Ammon's horn (tissue), 1 donor: ENCODE results near the gene CLIC4.

ENCODE experiments used
- DNase-seq: peaks from one replicate; pipeline ENCODE4 v3.0.0-alpha.2; 2016; ENCODE audit warnings: low spot score

Gene CLIC4

GRCh38 chr1:24859063-24860010 lies 114.1 kb downstream of the CLIC4 start:
- DNase-seq: no peak

GRCh38 chr1:24860841-24861240 lies 115.6 kb downstream of the CLIC4 start:
- DNase-seq: no peak

GRCh38 chr1:24861821-24862727 lies 116.8 kb downstream of the CLIC4 start:
- no peak for DNase-seq

GRCh38 chr1:24862775-24863483 lies 117.7 kb downstream of the CLIC4 start:
- DNase-seq: no peak

GRCh38 chr1:24864370-24864777 lies 119.1 kb downstream of the CLIC4 start:
- DNase-seq: no peak

GRCh38 chr1:24865168-24865567 lies 119.9 kb downstream of the CLIC4 start:
- DNase-seq: no peak

- no peak for DNase-seq
Measured at GRCh38 chr1:24865587-24865986, 120.3 kb downstream of the CLIC4 start.

- no peak for DNase-seq
Measured at GRCh38 chr1:24866211-24867083, 121.2 kb downstream of the CLIC4 start.

GRCh38 chr1:24867084-24867870 lies 122.0 kb downstream of the CLIC4 start:
- no peak for DNase-seq

GRCh38 chr1:24868016-24868875 lies 123.0 kb downstream of the CLIC4 start:
- DNase-seq: no peak

- no peak for DNase-seq
Measured at GRCh38 chr1:24870551-24871195, 125.4 kb downstream of the CLIC4 start.

GRCh38 chr1:24871306-24871901 lies 126.2 kb downstream of the CLIC4 start:
- no peak for DNase-seq

- DNase-seq: peak; percentile 82
Measured at GRCh38 chr1:24872061-24872850, 127.0 kb downstream of the CLIC4 start.

GRCh38 chr1:24873148-24873547 lies 127.9 kb downstream of the CLIC4 start:
- DNase-seq: no peak

GRCh38 chr1:24874056-24874455 lies 128.8 kb downstream of the CLIC4 start:
- no peak for DNase-seq

GRCh38 chr1:24874611-24875234 lies 129.5 kb downstream of the CLIC4 start:
- DNase-seq: no peak

GRCh38 chr1:24875257-24875656 lies 130.0 kb downstream of the CLIC4 start:
- DNase-seq: no peak
